ENCODE measurements around the gene CDK16.

Gene CDK16

GRCh38 chrX:47228550-47229270, 10.2 kb downstream of the CDK16 start:
- DNase-seq = no peak

GRCh38 chrX:47229427-47229826, 10.9 kb downstream of the CDK16 start:
- no peak for DNase-seq

- no peak for DNase-seq
These were observed 11.8 kb downstream of the CDK16 start for GRCh38 chrX:47230136-47230868.

- DNase-seq = no peak
These were observed 12.7 kb downstream of the CDK16 start for GRCh38 chrX:47231167-47231566.

GRCh38 chrX:47232197-47232802, 13.8 kb downstream of the CDK16 start:
- no peak for DNase-seq

- no peak for DNase-seq
These were observed 14.4 kb downstream of the CDK16 start, which contains the start of gene USP11 for GRCh38 chrX:47232803-47233332. USP11 (plus strand) TSS chrX:47233009; CDS start chrX:47233044, 35 bp downstream.

GRCh38 chrX:47233333-47234113, 15.0 kb downstream of the CDK16 start:
- DNase-seq = peak; percentile 87

GRCh38 chrX:47234583-47234982, 16.1 kb downstream of the CDK16 start:
- DNase-seq = no peak

- no peak for DNase-seq
These were observed 17.2 kb downstream of the CDK16 start for GRCh38 chrX:47235691-47236103.

- DNase-seq = no peak
These were observed 20.7 kb downstream of the CDK16 start for GRCh38 chrX:47239199-47239598.

- no peak for DNase-seq
These were observed 21.5 kb downstream of the CDK16 start for GRCh38 chrX:47239898-47240545.

GRCh38 chrX:47240619-47241018, 22.1 kb downstream of the CDK16 start:
- DNase-seq = no peak

GRCh38 chrX:47241201-47242011, 22.9 kb downstream of the CDK16 start:
- DNase-seq = no peak

- no peak for DNase-seq
These were observed 23.8 kb downstream of the CDK16 start for GRCh38 chrX:47242321-47242720.

- no peak for DNase-seq
These were observed 24.9 kb downstream of the CDK16 start for GRCh38 chrX:47243351-47243750.

GRCh38 chrX:47244676-47245075, 26.2 kb downstream of the CDK16 start:
- DNase-seq = no peak

- DNase-seq = no peak
These were observed 26.7 kb downstream of the CDK16 start for GRCh38 chrX:47245156-47245555.

- DNase-seq = no peak
These were observed 28.9 kb downstream of the CDK16 start for GRCh38 chrX:47247206-47247998.

GRCh38 chrX:47247999-47248320, 29.5 kb downstream of the CDK16 start:
- DNase-seq = no peak

GRCh38 chrX:47248576-47248975, 30.1 kb downstream of the CDK16 start:
- DNase-seq = no peak

GRCh38 chrX:47250017-47250347, 31.5 kb downstream of the CDK16 start:
- DNase-seq = no peak

Measured in KG1 (cell line).